GM23338 (cell line): Measurements from ENCODE around the gene PLEKHN1. TPM values are rescaled to one million over a fixed set of nuclear protein-coding genes. Genes with fewer than 3 reads are reported as not detected.
"Not testable (repeated sequence)": the region's sequence is repeated elsewhere in the genome, so short reads cannot be mapped to it uniquely, and the experiment has no call there.

Experiments used
- ATAC-seq: fragments of 200-7000 bp; cut with Tn5 transposase; 3 replicates; pipeline ENCODE4 v1.9.1; 2020
- DNase-seq: peaks from one replicate; pipeline ENCODE4 v3.0.0-alpha.2; 2015; ENCODE audit warnings: low spot score
- H2AFZ ChIP-seq: fragments of 200-600 bp; sonication (generic); 2 replicates; pipeline ENCODE4 v1.8.0; 2016; ENCODE audit warnings: antibody characterized with exemption, mild to moderate bottlenecking, moderate library complexity
- H3F3A ChIP-seq: fragments of 200-600 bp; sonication (generic); replicated peaks from 2 replicates; pipeline ENCODE4 v1.8.0; 2017; ENCODE audit warnings: antibody characterized with exemption, mixed run types, low read depth
- H3K27ac ChIP-seq: fragments of 200-600 bp; sonication (generic); 2 replicates; pipeline ENCODE4 v1.6.1; 2016; ENCODE audit warnings: low read depth
- H3K27me3 ChIP-seq: fragments of 200-600 bp; sonication (generic); 2 replicates; pipeline ENCODE4 v1.8.0; 2016; ENCODE audit warnings: mild to moderate bottlenecking, mixed run types, moderate library complexity; ENCODE audit not compliant: insufficient read depth
- H3K36me3 ChIP-seq: fragments of 200-600 bp; sonication (generic); 2 replicates; pipeline ENCODE4 v1.8.0; 2016; ENCODE audit warnings: mild to moderate bottlenecking; ENCODE audit not compliant: insufficient read depth
- H3K4me1 ChIP-seq: fragments of 200-600 bp; sonication (generic); 2 replicates; pipeline ENCODE4 v1.8.0; 2016; ENCODE audit warnings: mild to moderate bottlenecking, moderate library complexity; ENCODE audit not compliant: insufficient read depth
- H3K4me2 ChIP-seq: fragments of 200-600 bp; sonication (generic); 2 replicates; pipeline ENCODE4 v1.7.1; 2017; ENCODE audit warnings: mixed run types
- H3K4me3 ChIP-seq: fragments of 200-600 bp; sonication (generic); 2 replicates; pipeline ENCODE4 v1.6.1; 2016; ENCODE audit warnings: mixed run types
- H3K79me2 ChIP-seq: fragments of 200-600 bp; sonication (generic); replicated peaks from 2 replicates; pipeline ENCODE4 v1.8.0; 2017; ENCODE audit warnings: mild to moderate bottlenecking; ENCODE audit not compliant: insufficient read depth
- H3K9me2 ChIP-seq: fragments of 200-600 bp; sonication (generic); 2 replicates; pipeline ENCODE4 v1.8.0; 2017; ENCODE audit not compliant: insufficient read depth
- H4K20me1 ChIP-seq: fragments of 200-600 bp; sonication (generic); replicated peaks from 2 replicates; pipeline ENCODE4 v1.8.0; 2017; ENCODE audit warnings: mild to moderate bottlenecking; ENCODE audit not compliant: insufficient read depth
- H3K27ac Mint-ChIP-seq: 2 replicates; pipeline ENCODE4 v1.8.0; 2020; ENCODE audit warnings: inconsistent platforms, mild to moderate bottlenecking, moderate library complexity, mixed read lengths
- H3K27me3 Mint-ChIP-seq: 3 replicates; pipeline ENCODE4 v1.8.0; 2022; ENCODE audit warnings: low read depth, mild to moderate bottlenecking, moderate library complexity, mixed read lengths, inconsistent platforms; ENCODE audit not compliant: insufficient read depth, poor library complexity
- H3K36me3 Mint-ChIP-seq: 3 replicates; pipeline ENCODE4 v1.8.0; 2021; ENCODE audit warnings: low read depth, mild to moderate bottlenecking, inconsistent platforms, moderate library complexity, mixed read lengths
- H3K4me1 Mint-ChIP-seq: 3 replicates; pipeline ENCODE4 v1.8.0; 2020; ENCODE audit warnings: mild to moderate bottlenecking, inconsistent platforms, mixed read lengths
- H3K4me3 Mint-ChIP-seq: 3 replicates; pipeline ENCODE4 v1.8.0; 2021; ENCODE audit warnings: moderate library complexity, mild to moderate bottlenecking, inconsistent platforms, mixed read lengths
- H3K9me3 Mint-ChIP-seq: 3 replicates; pipeline ENCODE4 v1.8.0; 2020; ENCODE audit warnings: moderate library complexity, mild to moderate bottlenecking, inconsistent platforms, mixed read lengths
- ZNF114 ChIP-seq: fragments of 250-450 bp; sonication (Bioruptor Pico); IDR thresholded peaks from 2 replicates; pipeline ENCODE4 v1.5.0; 2020; ENCODE audit warnings: mild to moderate bottlenecking, moderate library complexity
- polyA plus RNA-seq: library from polyadenylated mRNA; unstranded; fragments of >200 nt; fragmentation: Nextera tagmentation; extraction: Ambion mirVana; gene quantifications from 2 replicates; pipeline ENCODE4 v1.2.1, GENCODE V29; 2016
- total RNA-seq: library from RNA; depleted of rRNA; stranded (reverse); fragments of >200 nt; shearing (Covaris generic); gene quantifications from 2 replicates; pipeline ENCODE4 v1.2.3, GENCODE V29; 2014
- TF ChIP-seq, protein P1 (sequence below): fragments of 250-450 bp; sonication (Bioruptor Pico); IDR thresholded peaks from 2 replicates; pipeline ENCODE4 v1.5.0; 2020; ENCODE audit warnings: mild to moderate bottlenecking, moderate library complexity

PLEKHN1 gene
- total and polyA plus RNA-seq, 2 experiments from 2014 or later, result 1.4 to 3.3 TPM

DNA sequence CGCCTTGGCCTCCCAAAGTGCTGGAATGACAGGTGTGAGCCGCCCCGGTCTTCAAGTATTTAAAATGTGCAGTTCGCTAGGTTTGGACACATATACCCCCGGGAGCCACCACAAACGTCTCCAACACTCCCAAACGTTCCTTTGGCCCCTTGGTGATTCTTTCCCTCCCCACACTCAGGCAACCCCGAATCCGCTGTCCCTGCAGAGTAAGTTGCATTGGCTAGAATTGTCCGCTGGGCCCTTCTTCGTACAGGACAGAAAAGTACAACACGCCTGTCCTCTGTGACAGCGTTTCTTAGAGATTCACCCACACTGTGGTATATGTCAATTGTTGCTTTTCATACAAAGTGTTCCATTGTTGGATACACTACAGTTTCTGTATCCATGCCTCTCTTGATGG is 18.8 kb downstream of the PLEKHN1 start (continued):
- TF ChIP-seq, protein P1, sequence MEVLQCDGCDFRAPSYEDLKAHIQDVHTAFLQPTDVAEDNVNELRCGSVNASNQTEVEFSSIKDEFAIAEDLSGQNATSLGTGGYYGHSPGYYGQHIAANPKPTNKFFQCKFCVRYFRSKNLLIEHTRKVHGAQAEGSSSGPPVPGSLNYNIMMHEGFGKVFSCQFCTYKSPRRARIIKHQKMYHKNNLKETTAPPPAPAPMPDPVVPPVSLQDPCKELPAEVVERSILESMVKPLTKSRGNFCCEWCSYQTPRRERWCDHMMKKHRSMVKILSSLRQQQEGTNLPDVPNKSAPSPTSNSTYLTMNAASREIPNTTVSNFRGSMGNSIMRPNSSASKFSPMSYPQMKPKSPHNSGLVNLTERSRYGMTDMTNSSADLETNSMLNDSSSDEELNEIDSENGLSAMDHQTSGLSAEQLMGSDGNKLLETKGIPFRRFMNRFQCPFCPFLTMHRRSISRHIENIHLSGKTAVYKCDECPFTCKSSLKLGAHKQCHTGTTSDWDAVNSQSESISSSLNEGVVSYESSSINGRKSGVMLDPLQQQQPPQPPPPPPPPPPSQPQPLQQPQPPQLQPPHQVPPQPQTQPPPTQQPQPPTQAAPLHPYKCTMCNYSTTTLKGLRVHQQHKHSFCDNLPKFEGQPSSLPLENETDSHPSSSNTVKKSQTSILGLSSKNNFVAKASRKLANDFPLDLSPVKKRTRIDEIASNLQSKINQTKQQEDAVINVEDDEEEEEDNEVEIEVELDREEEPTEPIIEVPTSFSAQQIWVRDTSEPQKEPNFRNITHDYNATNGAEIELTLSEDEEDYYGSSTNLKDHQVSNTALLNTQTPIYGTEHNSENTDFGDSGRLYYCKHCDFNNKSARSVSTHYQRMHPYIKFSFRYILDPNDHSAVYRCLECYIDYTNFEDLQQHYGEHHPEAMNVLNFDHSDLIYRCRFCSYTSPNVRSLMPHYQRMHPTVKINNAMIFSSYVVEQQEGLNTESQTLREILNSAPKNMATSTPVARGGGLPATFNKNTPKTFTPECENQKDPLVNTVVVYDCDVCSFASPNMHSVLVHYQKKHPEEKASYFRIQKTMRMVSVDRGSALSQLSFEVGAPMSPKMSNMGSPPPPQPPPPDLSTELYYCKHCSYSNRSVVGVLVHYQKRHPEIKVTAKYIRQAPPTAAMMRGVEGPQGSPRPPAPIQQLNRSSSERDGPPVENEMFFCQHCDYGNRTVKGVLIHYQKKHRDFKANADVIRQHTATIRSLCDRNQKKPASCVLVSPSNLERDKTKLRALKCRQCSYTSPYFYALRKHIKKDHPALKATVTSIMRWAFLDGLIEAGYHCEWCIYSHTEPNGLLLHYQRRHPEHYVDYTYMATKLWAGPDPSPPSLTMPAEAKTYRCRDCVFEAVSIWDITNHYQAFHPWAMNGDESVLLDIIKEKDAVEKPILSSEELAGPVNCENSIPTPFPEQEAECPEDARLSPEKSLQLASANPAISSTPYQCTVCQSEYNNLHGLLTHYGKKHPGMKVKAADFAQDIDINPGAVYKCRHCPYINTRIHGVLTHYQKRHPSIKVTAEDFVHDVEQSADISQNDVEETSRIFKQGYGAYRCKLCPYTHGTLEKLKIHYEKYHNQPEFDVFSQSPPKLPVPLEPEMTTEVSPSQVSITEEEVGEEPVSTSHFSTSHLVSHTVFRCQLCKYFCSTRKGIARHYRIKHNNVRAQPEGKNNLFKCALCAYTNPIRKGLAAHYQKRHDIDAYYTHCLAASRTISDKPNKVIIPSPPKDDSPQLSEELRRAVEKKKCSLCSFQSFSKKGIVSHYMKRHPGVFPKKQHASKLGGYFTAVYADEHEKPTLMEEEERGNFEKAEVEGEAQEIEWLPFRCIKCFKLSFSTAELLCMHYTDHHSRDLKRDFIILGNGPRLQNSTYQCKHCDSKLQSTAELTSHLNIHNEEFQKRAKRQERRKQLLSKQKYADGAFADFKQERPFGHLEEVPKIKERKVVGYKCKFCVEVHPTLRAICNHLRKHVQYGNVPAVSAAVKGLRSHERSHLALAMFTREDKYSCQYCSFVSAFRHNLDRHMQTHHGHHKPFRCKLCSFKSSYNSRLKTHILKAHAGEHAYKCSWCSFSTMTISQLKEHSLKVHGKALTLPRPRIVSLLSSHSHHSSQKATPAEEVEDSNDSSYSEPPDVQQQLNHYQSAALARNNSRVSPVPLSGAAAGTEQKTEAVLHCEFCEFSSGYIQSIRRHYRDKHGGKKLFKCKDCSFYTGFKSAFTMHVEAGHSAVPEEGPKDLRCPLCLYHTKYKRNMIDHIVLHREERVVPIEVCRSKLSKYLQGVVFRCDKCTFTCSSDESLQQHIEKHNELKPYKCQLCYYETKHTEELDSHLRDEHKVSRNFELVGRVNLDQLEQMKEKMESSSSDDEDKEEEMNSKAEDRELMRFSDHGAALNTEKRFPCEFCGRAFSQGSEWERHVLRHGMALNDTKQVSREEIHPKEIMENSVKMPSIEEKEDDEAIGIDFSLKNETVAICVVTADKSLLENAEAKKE (CRISPR knock-in tag), result no peak
- TF ChIP-seq ZNF114, result no peak

DNA sequence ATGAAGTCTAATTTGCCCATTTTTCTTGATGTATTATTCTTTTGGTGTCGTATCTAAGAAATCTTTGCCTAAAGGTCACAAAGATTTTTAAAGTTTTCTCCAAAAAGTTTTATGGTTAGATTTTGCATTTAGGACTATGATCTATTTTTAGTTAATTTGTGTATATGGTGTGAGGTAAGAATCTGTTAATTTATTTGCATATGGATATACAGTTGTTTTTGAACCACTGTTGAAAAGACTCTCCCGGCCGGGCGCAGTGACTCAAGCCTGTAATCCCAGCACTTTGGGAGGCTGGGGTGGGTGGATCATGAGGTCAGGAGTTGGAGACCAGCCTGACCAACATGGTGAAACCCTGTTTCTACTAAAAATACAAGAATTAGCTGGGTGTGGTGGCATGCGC is 21.8 kb downstream of the PLEKHN1 start:
- H3K27me3 ChIP-seq, result peaks cover 89% of the 10 kb centered on the region
- not testable (repeated sequence) for DNase-seq, H3K36me3 Mint-ChIP-seq, H3K4me1 Mint-ChIP-seq, H3F3A ChIP-seq, H4K20me1 ChIP-seq, H3K27ac ChIP-seq, H3K9me2 ChIP-seq, H3K27ac Mint-ChIP-seq, H3K4me3 Mint-ChIP-seq, H2AFZ ChIP-seq, ATAC-seq, H3K4me1 ChIP-seq, H3K4me3 ChIP-seq, H3K36me3 ChIP-seq, H3K4me2 ChIP-seq, H3K79me2 ChIP-seq
- peaks cover 69% of the 10 kb centered on the region for H3K27me3 Mint-ChIP-seq
- peaks cover 19% of the 10 kb centered on the region for H3K9me3 Mint-ChIP-seq

DNA sequence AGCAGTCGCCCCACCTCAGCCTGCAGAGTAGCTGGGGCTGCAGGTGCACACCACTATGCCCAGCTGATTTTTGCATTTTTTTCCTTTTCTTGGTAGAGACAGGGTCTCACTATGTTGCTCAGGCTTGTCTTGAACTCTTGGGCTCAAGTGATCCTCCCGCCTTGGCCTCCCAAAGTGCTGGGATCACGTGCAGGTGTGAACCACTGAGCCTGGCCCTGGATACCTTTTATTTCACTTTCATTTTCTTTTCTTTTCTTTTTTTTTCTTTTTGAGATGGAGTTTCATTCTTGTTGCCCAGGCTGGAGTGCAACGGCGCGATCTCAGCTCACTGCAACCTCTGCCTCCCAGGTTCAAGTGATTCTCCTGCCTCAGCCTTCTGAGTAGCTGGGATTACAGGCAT is 25.0 kb downstream of the PLEKHN1 start:
- not testable (repeated sequence) for H3F3A ChIP-seq, H3K4me3 ChIP-seq, H3K36me3 ChIP-seq, H4K20me1 ChIP-seq, H2AFZ ChIP-seq, H3K4me2 ChIP-seq, ATAC-seq, H3K9me2 ChIP-seq, H3K4me1 Mint-ChIP-seq, H3K4me1 ChIP-seq, H3K27ac Mint-ChIP-seq, DNase-seq, H3K79me2 ChIP-seq, H3K36me3 Mint-ChIP-seq, H3K27ac ChIP-seq, H3K4me3 Mint-ChIP-seq
- peaks cover 93% of the 10 kb centered on the region for H3K27me3 ChIP-seq
- peaks cover 73% of the 10 kb centered on the region for H3K27me3 Mint-ChIP-seq
- H3K9me3 Mint-ChIP-seq, result peaks cover 21% of the 10 kb centered on the region
